Stomach smooth muscle (tissue), 2 donors: ENCODE results near the gene SUPT20H.

ENCODE experiments used
- H3K27ac ChIP-seq: one replicate; pipeline ENCODE4 v1.7.0; 2013; ENCODE audit warnings: mild to moderate bottlenecking, low read length, inconsistent platforms
- H3K27me3 ChIP-seq, 2 donors: one replicate each; pipeline ENCODE4 v1.7.0; 2013; ENCODE audit warnings: low read length in 2 of 2; ENCODE audit not compliant: insufficient read depth in 2 of 2, control insufficient read depth in 1 of 2
- H3K36me3 ChIP-seq, 2 donors: one replicate each; pipeline ENCODE4 v1.7.0; 2013; ENCODE audit warnings: low read length in 2 of 2; ENCODE audit not compliant: control insufficient read depth in 2 of 2, insufficient read depth in 2 of 2
- H3K4me1 ChIP-seq: one replicate; pipeline ENCODE4 v1.7.0; 2013; ENCODE audit warnings: low read length; ENCODE audit not compliant: control insufficient read depth, insufficient read depth
- H3K4me3 ChIP-seq, 2 donors: one replicate each; pipeline ENCODE4 v1.7.0; 2013; ENCODE audit warnings: low read length in 2 of 2
- H3K9ac ChIP-seq, 2 donors: one replicate each; pipeline ENCODE4 v1.7.0; 2013; ENCODE audit warnings: low read length in 2 of 2, mild to moderate bottlenecking in 1 of 2
- H3K9me3 ChIP-seq, 2 donors: one replicate each; pipeline ENCODE4 v1.7.0; 2013; ENCODE audit warnings: low read length in 2 of 2; ENCODE audit not compliant: control insufficient read depth in 2 of 2
- donor health status: healthy.
- donor health status: Pancreatic carcinoma.

SUPT20H gene

DNA sequence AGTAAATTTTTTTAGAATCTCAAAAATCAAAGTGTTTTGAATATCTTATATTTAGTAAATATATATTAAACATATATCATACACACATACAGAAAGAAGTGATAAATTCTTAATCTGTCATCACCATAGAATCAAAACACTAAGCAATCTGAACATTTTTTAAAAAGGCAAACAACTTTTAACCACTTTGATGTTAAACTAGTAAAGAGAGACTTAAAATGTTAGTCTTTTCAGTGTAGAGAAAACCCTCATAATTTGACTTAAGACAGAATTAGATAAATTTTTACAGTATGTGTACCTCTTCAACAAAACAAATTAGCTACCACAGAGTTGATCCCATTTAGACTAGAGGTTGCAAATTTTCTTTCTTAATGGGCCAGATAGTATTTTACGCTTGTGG is 13.4 kb downstream of the SUPT20H start:
- H3K9me3 ChIP-seq = no peaks in the 10 kb centered on the region
- no peaks in the 10 kb centered on the region for H3K4me1 ChIP-seq
- no peak overlapping the region for H3K9ac ChIP-seq
- peaks cover 15 to 23% of the 10 kb centered on the region in 2 donors for H3K36me3 ChIP-seq
- H3K27ac ChIP-seq = no peak overlapping the region
- H3K27me3 ChIP-seq = no peaks in the 10 kb centered on the region
- no peak overlapping the region for H3K4me3 ChIP-seq

GRCh38 chr13:37040789-37041188 is 18.7 kb downstream of the SUPT20H start:
- Histone ChIP-seq H3K27ac (no peak overlapping the region), H3K4me3 (no peak overlapping the region), H3K9ac (no peak overlapping the region), H3K36me3 (peaks cover 22 to 38% of the 10 kb centered on the region in 2 donors), H3K4me1 (no peaks in the 10 kb centered on the region), H3K9me3 (no peaks in the 10 kb centered on the region), H3K27me3 (no peaks in the 10 kb centered on the region)

- Histone ChIP-seq H3K36me3 (peaks cover 22 to 40% of the 10 kb centered on the region in 2 donors), H3K27ac (no peak overlapping the region), H3K4me1 (no peaks in the 10 kb centered on the region), H3K9me3 (no peaks in the 10 kb centered on the region), H3K27me3 (no peaks in the 10 kb centered on the region), H3K4me3 (no peak overlapping the region), H3K9ac (no peak overlapping the region)
Observed at GRCh38 chr13:37039896-37040295, 19.6 kb downstream of the SUPT20H start.

DNA sequence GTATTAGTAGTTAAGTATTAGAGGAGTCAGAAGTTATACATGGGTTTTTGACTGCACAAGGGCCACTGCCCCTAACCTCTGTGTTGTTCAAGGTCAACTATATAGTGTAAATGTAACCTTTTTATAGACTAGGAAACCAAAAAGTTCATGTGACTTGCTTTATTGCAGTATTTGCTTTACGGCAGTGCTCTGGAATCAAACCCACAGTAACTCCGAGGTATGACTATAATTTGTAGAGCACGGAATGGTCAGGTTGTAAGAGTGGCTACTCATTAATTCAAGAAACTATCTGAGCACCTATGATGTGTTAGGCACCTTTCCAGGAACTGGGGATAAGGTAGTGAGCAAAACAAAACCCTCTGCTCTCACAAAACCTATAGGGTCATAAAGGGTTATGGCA is 22.2 kb downstream of the SUPT20H start:
- H3K36me3 ChIP-seq = peaks cover 25 to 45% of the 10 kb centered on the region in 2 donors
- no peak overlapping the region for H3K9ac ChIP-seq

GRCh38 chr13:37029617-37030016 is 29.9 kb downstream of the SUPT20H start:
- Histone ChIP-seq H3K36me3 (peaks cover 32 to 54% of the 10 kb centered on the region in 2 donors), H3K9me3 (no peaks in the 10 kb centered on the region), H3K4me1 (no peaks in the 10 kb centered on the region), H3K9ac (no peak overlapping the region), H3K4me3 (no peak overlapping the region), H3K27me3 (no peaks in the 10 kb centered on the region), H3K27ac (no peak overlapping the region)

More for the DNA sequence above, 22.2 kb downstream of the SUPT20H start:
- Histone ChIP-seq H3K4me1 (no peaks in the 10 kb centered on the region), H3K27me3 (no peaks in the 10 kb centered on the region), H3K9me3 (no peaks in the 10 kb centered on the region), H3K4me3 (no peak overlapping the region), H3K27ac (no peak overlapping the region)

DNA sequence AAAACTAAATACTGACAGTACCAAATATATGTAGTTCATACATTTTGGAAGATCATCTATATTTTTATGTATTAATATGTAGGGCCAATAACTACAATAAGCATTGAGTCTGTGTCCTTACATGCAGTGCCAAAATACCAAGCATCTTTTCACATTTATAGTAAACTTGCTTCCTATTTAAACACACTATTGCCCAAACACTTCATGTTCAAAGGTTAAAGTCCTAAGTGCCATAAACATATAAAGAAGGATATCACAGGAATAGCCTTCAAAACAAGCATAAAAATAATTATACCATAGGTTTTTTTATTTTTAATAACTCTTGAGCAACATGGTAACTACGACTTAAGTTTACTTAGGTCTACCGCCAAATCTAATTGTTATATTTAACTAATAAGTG is 31.8 kb downstream of the SUPT20H start:
- H3K9me3 ChIP-seq = no peaks in the 10 kb centered on the region
- H3K4me1 ChIP-seq = no peaks in the 10 kb centered on the region
- H3K27ac ChIP-seq = no peak overlapping the region
- H3K27me3 ChIP-seq = no peaks in the 10 kb centered on the region
- no peak overlapping the region for H3K9ac ChIP-seq
- H3K36me3 ChIP-seq = peaks cover 36 to 58% of the 10 kb centered on the region in 2 donors
- no peak overlapping the region for H3K4me3 ChIP-seq

DNA sequence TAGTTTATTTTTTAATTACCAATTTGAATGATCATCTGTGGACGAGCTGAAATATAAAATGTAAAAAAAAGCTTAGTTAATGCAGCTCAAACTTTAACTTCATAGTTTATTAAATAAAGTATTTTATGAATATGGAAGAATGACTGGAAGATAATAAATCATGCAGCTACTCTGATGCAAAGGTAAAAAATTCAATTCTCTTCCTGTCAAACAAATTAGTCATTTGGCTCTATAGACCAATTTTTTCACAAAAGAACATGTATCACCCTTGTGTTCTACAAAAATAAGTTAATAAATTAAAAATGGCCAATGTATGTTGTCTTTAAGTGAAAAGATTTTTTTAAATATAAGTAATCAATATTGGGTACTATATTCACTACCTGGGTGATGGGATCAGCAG is 32.7 kb downstream of the SUPT20H start:
- Histone ChIP-seq H3K4me3 (no peak overlapping the region), H3K27me3 (no peaks in the 10 kb centered on the region), H3K36me3 (peaks cover 34 to 57% of the 10 kb centered on the region in 2 donors), H3K4me1 (no peaks in the 10 kb centered on the region), H3K27ac (no peak overlapping the region), H3K9ac (no peak overlapping the region), H3K9me3 (no peaks in the 10 kb centered on the region)

GRCh38 chr13:37023871-37024270 is 35.6 kb downstream of the SUPT20H start:
- Histone ChIP-seq H3K9ac (no peak overlapping the region), H3K9me3 (no peaks in the 10 kb centered on the region), H3K27ac (no peak overlapping the region), H3K4me3 (no peak overlapping the region), H3K36me3 (peaks cover 40 to 53% of the 10 kb centered on the region in 2 donors), H3K27me3 (no peaks in the 10 kb centered on the region), H3K4me1 (no peaks in the 10 kb centered on the region)

- Histone ChIP-seq H3K9me3 (no peaks in the 10 kb centered on the region), H3K9ac (no peak overlapping the region), H3K27me3 (no peaks in the 10 kb centered on the region), H3K4me1 (no peaks in the 10 kb centered on the region), H3K36me3 (peaks cover 20 to 22% of the 10 kb centered on the region in 2 donors), H3K4me3 (no peak overlapping the region), H3K27ac (no peak overlapping the region)
Observed at GRCh38 chr13:37014609-37015008, 44.9 kb downstream of the SUPT20H start.

GRCh38 chr13:37011788-37012187 is 47.7 kb downstream of the SUPT20H start:
- H3K9ac ChIP-seq = no peak overlapping the region
- H3K27me3 ChIP-seq = no peaks in the 10 kb centered on the region
- peaks cover 27 to 30% of the 10 kb centered on the region in 2 donors for H3K36me3 ChIP-seq
- H3K9me3 ChIP-seq = no peaks in the 10 kb centered on the region
- no peaks in the 10 kb centered on the region for H3K4me1 ChIP-seq
- H3K27ac ChIP-seq = no peak overlapping the region
- no peak overlapping the region for H3K4me3 ChIP-seq

GRCh38 chr13:37011002-37011401 is 48.5 kb downstream of the SUPT20H start:
- Histone ChIP-seq H3K9me3 (no peaks in the 10 kb centered on the region), H3K27ac (no peak overlapping the region), H3K27me3 (no peaks in the 10 kb centered on the region), H3K36me3 (peaks cover 26 to 32% of the 10 kb centered on the region in 2 donors), H3K4me1 (no peaks in the 10 kb centered on the region), H3K9ac (no peak overlapping the region), H3K4me3 (no peak overlapping the region)
